Naive thymus-derived CD4-positive, alpha-beta T cell (primary cell): Measurements from ENCODE around the gene EPRS1. TPM values are rescaled to one million over a fixed set of nuclear protein-coding genes. Genes with fewer than 3 reads are reported as not detected.

Source experiments
- polyA plus RNA-seq, 2 donors: library from polyadenylated mRNA; unstranded; fragments of 300-500 nt; fragmentation: Illumina TruSeq; gene quantifications; one replicate each; pipeline ENCODE4 v1.2.3, GENCODE V29; 2021
- total RNA-seq, 6 experiments: library from RNA in 5 of 6; stranded (reverse) in 5 of 6; gene quantifications; 1 replicate in 5 of 6; 2 replicates in 1 of 6; pipeline ENCODE4 v1.2.3 and lab custom pipeline; 2021 to 2026

The EPRS1 gene
- total and polyA plus RNA-seq, 7 experiments from 2014 or later, result 39.2 to 130 (median 52.2) TPM

Other genes with a start within 250 kb of the EPRS1 start
- gene SLC30A10, start 117.9 kb downstream of the EPRS1 start, total RNA-seq, result not detected
- not detected for gene SLC30A10, start 117.9 kb downstream of the EPRS1 start, polyA plus RNA-seq
- 10 to 100 TPM in 4 of 5 experiments, 1 to 10 TPM in 1; 5.5 to 24.6 (median 15.0) TPM for gene BPNT1, start 43.3 kb upstream of the EPRS1 start, total RNA-seq
- gene BPNT1, start 43.3 kb upstream of the EPRS1 start, polyA plus RNA-seq, result 10 to 100 TPM; 20.2 to 25.2 TPM
- 10 to 100 TPM; 27.2 to 56.2 (median 43.6) TPM for gene IARS2, start 47.6 kb upstream of the EPRS1 start, total RNA-seq
- 10 to 100 TPM; 58.0 to 85.1 TPM for gene IARS2, start 47.6 kb upstream of the EPRS1 start, polyA plus RNA-seq
- 10 to 100 TPM; 36.8 to 53.0 (median 46.4) TPM for gene RAB3GAP2, start 225.9 kb upstream of the EPRS1 start, total RNA-seq
- gene RAB3GAP2, start 225.9 kb upstream of the EPRS1 start, polyA plus RNA-seq, result 10 to 100 TPM; 13.9 to 14.7 TPM